GM19455 (cell line): ENCODE measurements around the gene PCF11.
"Not testable (repeated sequence)": the region's sequence is repeated elsewhere in the genome, so short reads cannot be mapped to it uniquely, and the experiment has no call there.

Experiments
- ATAC-seq: cut with Tn5 transposase; IDR thresholded peaks from one replicate; pipeline ENCODE4 v1.9.1; 2021; ENCODE audit not compliant: unreplicated experiment

The PCF11 gene

GRCh38 chr11:83191491-83191890 is 34.6 kb downstream of the PCF11 start:
- ATAC-seq: no peak

GRCh38 chr11:83191986-83192385 is 35.1 kb downstream of the PCF11 start:
- ATAC-seq: no peak

- ATAC-seq: no peak
Observed at GRCh38 chr11:83192606-83193245, 35.8 kb downstream of the PCF11 start.

GRCh38 chr11:83193315-83194280 is 36.7 kb downstream of the PCF11 start, which contains the start of gene ANKRD42:
Gene ANKRD42 (plus strand): TSS chr11:83193712. CDS start chr11:83194671, 959 bp downstream.
- peak; percentile 94 for ATAC-seq

GRCh38 chr11:83194281-83195142 is 37.6 kb downstream of the PCF11 start:
- peak; percentile 55 for ATAC-seq

- ATAC-seq: no peak
Observed at GRCh38 chr11:83195143-83195466, 38.2 kb downstream of the PCF11 start.

GRCh38 chr11:83195649-83196048 is 38.7 kb downstream of the PCF11 start:
- no peak for ATAC-seq

- no peak for ATAC-seq
Observed at GRCh38 chr11:83200035-83200434, 43.1 kb downstream of the PCF11 start.

GRCh38 chr11:83205608-83206185 is 48.8 kb downstream of the PCF11 start:
- no peak for ATAC-seq

GRCh38 chr11:83206221-83206620 is 49.3 kb downstream of the PCF11 start:
- ATAC-seq: no peak

GRCh38 chr11:83206771-83207382 is 49.9 kb downstream of the PCF11 start:
- ATAC-seq: not testable (repeated sequence)

GRCh38 chr11:83219095-83219494 is 62.2 kb downstream of the PCF11 start:
- no peak for ATAC-seq

GRCh38 chr11:83220260-83220659 is 63.3 kb downstream of the PCF11 start:
- ATAC-seq: no peak

GRCh38 chr11:83221694-83222093 is 64.8 kb downstream of the PCF11 start:
- no peak for ATAC-seq

GRCh38 chr11:83222499-83222898 is 65.6 kb downstream of the PCF11 start:
- ATAC-seq: no peak

- ATAC-seq: no peak
Observed at GRCh38 chr11:83223457-83223856, 66.5 kb downstream of the PCF11 start.

- no peak for ATAC-seq
Observed at GRCh38 chr11:83235825-83236224, 78.9 kb downstream of the PCF11 start.
